ENCODE measurements around the gene PRUNE2.

DNA sequence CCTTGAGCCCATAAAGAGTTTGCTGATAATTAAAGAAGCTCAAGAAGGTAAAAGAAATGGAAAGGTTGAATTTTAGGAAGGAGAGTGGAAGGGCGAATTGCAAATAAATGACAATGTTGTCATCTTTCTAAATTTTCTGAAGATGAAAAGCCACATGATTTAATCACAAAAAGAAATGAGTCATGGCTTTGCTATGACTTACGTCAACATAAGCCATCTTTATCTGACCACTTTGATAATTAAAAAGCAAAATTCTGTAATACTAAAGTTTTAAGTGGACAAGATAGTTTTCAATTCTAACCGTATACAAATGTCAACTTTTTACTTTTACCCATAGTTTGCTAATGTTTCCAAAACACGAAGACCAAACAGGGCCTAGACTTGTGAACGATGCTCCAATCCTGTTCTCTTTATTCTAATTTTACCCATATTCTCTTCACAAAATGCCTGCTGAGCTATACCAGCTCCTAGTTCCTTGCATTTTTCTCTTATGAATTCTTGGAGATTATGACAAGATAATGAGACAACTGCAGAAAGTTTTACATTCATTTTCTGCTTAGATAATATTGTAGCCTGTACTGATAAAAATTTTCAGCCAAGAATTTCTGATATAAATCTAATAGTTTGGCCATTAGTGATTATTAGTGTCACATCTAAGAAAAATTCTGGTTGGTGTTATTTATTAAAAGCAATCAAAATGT lies 21.8 kb upstream of the PRUNE2 start:
- TF ChIP-seq, protein P1, sequence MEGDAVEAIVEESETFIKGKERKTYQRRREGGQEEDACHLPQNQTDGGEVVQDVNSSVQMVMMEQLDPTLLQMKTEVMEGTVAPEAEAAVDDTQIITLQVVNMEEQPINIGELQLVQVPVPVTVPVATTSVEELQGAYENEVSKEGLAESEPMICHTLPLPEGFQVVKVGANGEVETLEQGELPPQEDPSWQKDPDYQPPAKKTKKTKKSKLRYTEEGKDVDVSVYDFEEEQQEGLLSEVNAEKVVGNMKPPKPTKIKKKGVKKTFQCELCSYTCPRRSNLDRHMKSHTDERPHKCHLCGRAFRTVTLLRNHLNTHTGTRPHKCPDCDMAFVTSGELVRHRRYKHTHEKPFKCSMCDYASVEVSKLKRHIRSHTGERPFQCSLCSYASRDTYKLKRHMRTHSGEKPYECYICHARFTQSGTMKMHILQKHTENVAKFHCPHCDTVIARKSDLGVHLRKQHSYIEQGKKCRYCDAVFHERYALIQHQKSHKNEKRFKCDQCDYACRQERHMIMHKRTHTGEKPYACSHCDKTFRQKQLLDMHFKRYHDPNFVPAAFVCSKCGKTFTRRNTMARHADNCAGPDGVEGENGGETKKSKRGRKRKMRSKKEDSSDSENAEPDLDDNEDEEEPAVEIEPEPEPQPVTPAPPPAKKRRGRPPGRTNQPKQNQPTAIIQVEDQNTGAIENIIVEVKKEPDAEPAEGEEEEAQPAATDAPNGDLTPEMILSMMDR (optimal IDR thresholded peaks at IDR 0.05 in 1 of 3, IDR thresholded peaks at IDR 0.05 in 1 of 3, conservative IDR thresholded peaks at IDR 0.05 in 1 of 3; ENCODE audit: extremely low read depth in 1 of 3, insufficient read depth in 2 of 3, low read length in 3 of 3) = no peak
- no peak for TF ChIP-seq EZH2 (IDR thresholded peaks at IDR 0.05; ENCODE audit: low read length)

All from keratinocyte (primary cell).